Measurements from ENCODE around the gene FRMD5. TPM values are rescaled to one million over a fixed set of nuclear protein-coding genes. Genes with fewer than 3 reads are reported as not detected.

FRMD5 gene
- total RNA-seq, 3 donors from 2014 or later: 1.8 to 2.3 (median 1.9) TPM

- DNase-seq: no peak
- intact Hi-C loops (cut with DNase I, micrococcal nuclease): no loop called here
- TF ChIP-seq CTCF (IDR thresholded peaks at IDR 0.05): no peak
- Histone ChIP-seq H3K36me3 (ENCODE audit: low read depth) (no peaks in the 10 kb centered on the region), H3K4me3 (no peak overlapping the region), H3K4me1 (ENCODE audit: low read depth) (no peaks in the 10 kb centered on the region), H3K9me3 (no peaks in the 10 kb centered on the region)
- no peak for ATAC-seq
Measured at GRCh38 chr15:44125879-44126278, 69.2 kb downstream of the FRMD5 start.

GRCh38 chr15:44102675-44103254, 92.3 kb downstream of the FRMD5 start:
- no peak for TF ChIP-seq CTCF (IDR thresholded peaks at IDR 0.05)
- peak in 1 of 3 donors; percentile 2 for DNase-seq
- no peaks in the 10 kb centered on the region for H3K4me1 ChIP-seq (ENCODE audit: low read depth)
- H3K4me3 ChIP-seq: no peak overlapping the region
- intact Hi-C loops (cut with DNase I, micrococcal nuclease): no loop called here
- no peaks in the 10 kb centered on the region for H3K9me3 ChIP-seq
- peak; percentile 56 for ATAC-seq
- no peaks in the 10 kb centered on the region for H3K36me3 ChIP-seq (ENCODE audit: low read depth)

- Histone ChIP-seq H3K36me3 (ENCODE audit: low read depth) (no peaks in the 10 kb centered on the region), H3K9me3 (no peaks in the 10 kb centered on the region), H3K4me1 (ENCODE audit: low read depth) (no peaks in the 10 kb centered on the region), H3K4me3 (no peak overlapping the region)
- no peak for TF ChIP-seq CTCF (IDR thresholded peaks at IDR 0.05)
- intact Hi-C loops (cut with DNase I, micrococcal nuclease): no loop called here
- DNase-seq (no peak), ATAC-seq (no peak)
Measured at GRCh38 chr15:44101944-44102343, 93.1 kb downstream of the FRMD5 start.

- no peaks in the 10 kb centered on the region for H3K4me1 ChIP-seq (ENCODE audit: low read depth)
- intact Hi-C loops (cut with DNase I, micrococcal nuclease): no loop called here
- no peaks in the 10 kb centered on the region for H3K9me3 ChIP-seq
- DNase-seq (no peak), ATAC-seq (no peak)
- no peak for TF ChIP-seq CTCF (IDR thresholded peaks at IDR 0.05)
- no peaks in the 10 kb centered on the region for H3K36me3 ChIP-seq (ENCODE audit: low read depth)
- H3K4me3 ChIP-seq: no peak overlapping the region
Measured at GRCh38 chr15:44101286-44101685, 93.8 kb downstream of the FRMD5 start.

GRCh38 chr15:44099671-44100070, 95.4 kb downstream of the FRMD5 start:
- no peaks in the 10 kb centered on the region for H3K36me3 ChIP-seq (ENCODE audit: low read depth)
- H3K4me1 ChIP-seq (ENCODE audit: low read depth): no peaks in the 10 kb centered on the region
- no peak for TF ChIP-seq CTCF (IDR thresholded peaks at IDR 0.05)
- no peaks in the 10 kb centered on the region for H3K9me3 ChIP-seq
- H3K4me3 ChIP-seq: no peak overlapping the region
- DNase-seq: no peak
- ATAC-seq: no peak
- intact Hi-C loops (cut with DNase I, micrococcal nuclease): no loop called here

- H3K36me3 ChIP-seq (ENCODE audit: low read depth): no peaks in the 10 kb centered on the region
- ATAC-seq (no peak), DNase-seq (no peak)
- H3K4me1 ChIP-seq (ENCODE audit: low read depth): no peaks in the 10 kb centered on the region
- H3K4me3 ChIP-seq: no peak overlapping the region
- TF ChIP-seq CTCF (IDR thresholded peaks at IDR 0.05): no peak
- intact Hi-C loops (cut with DNase I, micrococcal nuclease): no loop called here
- H3K9me3 ChIP-seq: no peaks in the 10 kb centered on the region
Measured at GRCh38 chr15:44097552-44097951, 97.5 kb downstream of the FRMD5 start.
